ENCODE data around the gene VPS13D. TPM values are rescaled to one million over a fixed set of nuclear protein-coding genes. Genes with fewer than 3 reads are reported as not detected.
A peak's percentile ranks its signal among the peaks of the same experiment; 100 is the strongest.
"Not testable (repeated sequence)": the region's sequence is repeated elsewhere in the genome, so short reads cannot be mapped to it uniquely, and the experiment has no call there.

Gene VPS13D
- total RNA-seq, 2 experiments from 2014 or later, result 32.5 to 39.9 TPM

DNA sequence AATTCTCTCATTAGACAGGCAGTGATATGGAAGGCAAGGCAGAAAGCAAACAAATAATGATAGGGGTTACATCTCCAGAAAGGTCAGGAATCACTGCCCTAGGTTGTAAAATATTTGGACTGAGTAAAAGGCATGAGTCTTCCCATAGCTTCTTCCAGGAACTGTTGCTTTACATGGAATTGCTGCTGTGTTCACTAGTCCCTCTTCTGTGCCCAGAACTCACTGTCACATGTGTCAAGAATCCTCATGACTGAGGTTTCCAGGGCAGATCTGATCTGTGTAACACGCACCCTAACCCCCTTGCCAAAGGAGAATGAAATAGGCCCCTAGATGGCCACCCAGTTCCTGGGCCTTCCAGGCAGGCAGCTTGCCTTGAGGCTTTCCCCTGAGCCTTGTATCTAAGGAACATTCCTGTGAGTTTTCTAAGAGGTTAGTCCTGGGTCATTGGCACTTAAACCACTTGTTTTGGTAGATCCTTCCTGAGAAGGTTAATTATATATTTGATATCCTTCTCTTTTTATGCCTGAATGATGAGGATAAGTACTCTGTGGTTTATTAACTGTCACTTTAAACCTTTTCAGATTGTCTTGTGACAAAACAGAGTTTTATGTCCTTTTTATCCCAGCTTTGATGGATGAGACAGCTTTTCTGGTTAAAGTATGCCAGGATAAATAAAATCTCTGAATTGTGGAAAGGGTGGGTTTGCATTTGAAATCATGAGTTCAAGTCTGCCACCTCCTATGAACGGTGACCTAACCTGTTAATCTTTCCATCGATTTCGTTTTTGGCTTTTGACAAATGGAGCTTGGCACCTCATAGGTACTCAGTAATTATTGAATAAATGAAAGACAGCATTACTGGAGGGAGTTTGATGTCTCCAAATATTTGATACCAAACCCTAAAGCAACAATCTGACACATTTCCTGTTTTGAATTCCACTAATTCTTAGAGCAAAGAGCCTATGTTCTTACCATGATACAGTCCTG, 224.9 kb downstream of the VPS13D start:
- Mint-ChIP-seq H3K9me3 (ENCODE audit: insufficient read depth) (no peaks in the 10 kb centered on the region), H3K27ac (peak overlapping the region; percentile 86), H3K36me3 (ENCODE audit: low read depth) (peaks cover 50% of the 10 kb centered on the region), H3K4me3 (no peak overlapping the region), H3K27me3 (ENCODE audit: low read depth) (no peaks in the 10 kb centered on the region), H3K4me1 (ENCODE audit: low read depth) (peaks cover 88% of the 10 kb centered on the region)
- POLR2A ChIA-PET, result interaction anchor here (0.7 to 2.0 kb wide), 5 partner anchors 19 to 164 kb away, joined by 3 to 12 read pairs (median 5); partner anchors contain the start of gene DHRS3
- no peak for ATAC-seq
- DNase-seq, result no peak
- CTCF ChIA-PET, result interaction anchor here (0.7 to 10.1 kb wide), 9 partner anchors 9 to 166 kb away, joined by 3 to 108 read pairs (median 4); no protein-coding TSS in a partner anchor

DNA sequence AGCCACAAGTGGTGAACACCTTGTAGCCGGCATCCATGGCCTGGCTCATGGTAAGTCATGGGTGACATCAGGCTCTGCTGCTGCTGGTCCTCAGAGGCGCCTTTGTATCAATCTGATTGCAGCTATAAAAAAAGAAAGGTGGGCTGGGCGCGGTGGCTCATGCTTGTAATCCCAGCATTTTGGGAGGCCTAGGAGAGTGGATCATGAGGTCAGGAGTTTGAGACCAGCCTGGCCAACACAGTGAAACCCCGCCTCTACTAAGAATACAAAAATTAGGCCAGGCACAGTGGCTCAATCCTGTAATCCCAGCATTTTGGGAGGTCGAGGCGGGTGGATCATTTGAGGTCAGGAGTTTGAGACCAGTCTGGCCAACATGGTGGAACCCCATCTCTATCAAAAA, 226.3 kb downstream of the VPS13D start:
- Mint-ChIP-seq H3K36me3 (ENCODE audit: low read depth) (peaks cover 48% of the 10 kb centered on the region), H3K27ac (peak overlapping the region; percentile 61), H3K4me1 (ENCODE audit: low read depth) (peaks cover 74% of the 10 kb centered on the region)
- not testable (repeated sequence) for DNase-seq; H3K4me3 Mint-ChIP-seq; ATAC-seq; H3K27me3 Mint-ChIP-seq (ENCODE audit: low read depth); H3K9me3 Mint-ChIP-seq (ENCODE audit: insufficient read depth)
- CTCF ChIA-PET, result interaction anchor here (1.0 to 1.9 kb wide), 3 partner anchors 18 to 49 kb away, joined by 3 to 5 read pairs (median 3); no protein-coding TSS in a partner anchor
- POLR2A ChIA-PET, result interaction anchor here (1.7 kb wide), 1 partner anchor 55 kb away, joined by 8 read pairs; no protein-coding TSS in a partner anchor

DNA sequence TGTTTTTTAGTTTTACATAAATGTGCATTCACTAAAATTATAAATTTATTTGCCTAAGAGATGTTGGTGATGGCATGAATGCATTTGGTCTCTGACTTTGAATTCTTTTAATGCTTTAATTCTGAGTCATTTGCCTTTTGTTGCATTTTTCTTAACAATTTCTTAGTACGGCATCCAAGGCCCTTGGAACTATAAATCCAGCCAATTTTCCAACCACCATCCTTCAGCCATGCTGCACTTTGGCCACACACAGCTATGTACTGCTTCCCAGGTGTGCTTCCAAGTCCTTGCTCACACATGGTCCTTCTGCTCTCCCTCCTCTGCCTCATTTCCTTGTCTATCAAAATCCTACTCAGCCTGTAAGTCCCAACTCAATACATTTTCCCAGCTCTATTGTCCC, 227.1 kb downstream of the VPS13D start:
- peaks cover 46% of the 10 kb centered on the region for H3K36me3 Mint-ChIP-seq (ENCODE audit: low read depth)
- ChIA-PET POLR2A (interaction anchor here (1.3 to 1.7 kb wide), 2 partner anchors 22 to 54 kb away, joined by 8 to 9 read pairs; no protein-coding TSS in a partner anchor), CTCF (interaction anchor here (1.2 to 1.6 kb wide), 2 partner anchors 15 to 49 kb away, joined by 3 to 7 read pairs; no protein-coding TSS in a partner anchor)
- no peaks in the 10 kb centered on the region for H3K9me3 Mint-ChIP-seq (ENCODE audit: insufficient read depth)
- no peaks in the 10 kb centered on the region for H3K27me3 Mint-ChIP-seq (ENCODE audit: low read depth)
- no peak for ATAC-seq
- H3K4me3 Mint-ChIP-seq, result no peak overlapping the region
- H3K27ac Mint-ChIP-seq, result peak overlapping the region; percentile 79
- peaks cover 67% of the 10 kb centered on the region for H3K4me1 Mint-ChIP-seq (ENCODE audit: low read depth)
- no peak for DNase-seq

DNA sequence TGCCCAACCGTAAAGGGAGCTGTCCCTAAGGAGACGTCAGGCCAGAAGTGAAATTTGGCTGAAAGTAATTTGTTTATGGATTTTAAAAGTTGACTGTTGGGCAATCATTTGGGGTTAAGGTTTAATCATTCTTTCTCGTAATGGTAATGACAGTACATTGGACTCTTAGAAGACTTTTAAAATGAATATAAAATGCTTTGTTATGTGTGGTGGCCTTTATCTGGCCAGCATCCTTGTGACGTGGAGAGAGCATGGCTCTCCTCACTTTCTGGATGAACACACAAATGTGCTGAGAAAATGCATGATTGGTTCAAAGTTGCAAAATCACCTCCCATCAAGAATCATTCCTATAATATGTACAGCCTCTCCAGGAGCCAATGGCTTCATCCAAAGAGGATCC, 227.9 kb downstream of the VPS13D start:
- H3K27me3 Mint-ChIP-seq (ENCODE audit: low read depth), result no peaks in the 10 kb centered on the region
- DNase-seq, result no peak
- no peaks in the 10 kb centered on the region for H3K9me3 Mint-ChIP-seq (ENCODE audit: insufficient read depth)
- ATAC-seq, result no peak
- no peak overlapping the region for H3K4me3 Mint-ChIP-seq
- H3K4me1 Mint-ChIP-seq (ENCODE audit: low read depth), result peaks cover 62% of the 10 kb centered on the region
- H3K27ac Mint-ChIP-seq, result peak overlapping the region; percentile 37
- CTCF ChIA-PET, result interaction anchor here (1.6 kb wide), 1 partner anchor 15 kb away, joined by 7 read pairs; no protein-coding TSS in a partner anchor
- POLR2A ChIA-PET, result interaction anchor here (1.3 to 1.7 kb wide), 2 partner anchors 23 to 53 kb away, joined by 8 to 9 read pairs; no protein-coding TSS in a partner anchor
- H3K36me3 Mint-ChIP-seq (ENCODE audit: low read depth), result peaks cover 45% of the 10 kb centered on the region

DNA sequence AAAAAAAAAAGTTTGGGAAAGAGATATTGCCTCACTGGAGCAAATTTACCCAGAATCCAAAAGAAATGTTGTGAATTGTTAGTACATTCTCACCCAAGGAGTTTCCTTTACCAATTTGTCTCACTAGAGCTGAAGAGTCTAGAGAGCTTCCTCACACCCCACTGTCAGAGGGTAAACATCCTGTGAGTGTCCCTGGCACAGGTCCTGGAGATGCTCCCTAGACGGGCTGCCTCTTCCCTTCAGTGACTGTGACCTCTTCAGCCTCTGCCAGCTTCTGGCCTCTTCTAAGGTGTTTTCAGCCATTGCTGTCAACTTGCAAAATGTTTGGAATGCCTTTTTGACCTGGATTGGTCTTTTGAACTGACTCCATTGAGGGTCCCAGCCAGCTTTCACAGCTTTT, 228.7 kb downstream of the VPS13D start:
- H3K9me3 Mint-ChIP-seq (ENCODE audit: insufficient read depth), result no peaks in the 10 kb centered on the region
- no peak overlapping the region for H3K27ac Mint-ChIP-seq
- H3K36me3 Mint-ChIP-seq (ENCODE audit: low read depth), result peaks cover 50% of the 10 kb centered on the region
- CTCF ChIA-PET, result interaction anchor here (0.7 to 1.0 kb wide), 3 partner anchors 9 to 51 kb away, joined by 3 to 6 read pairs (median 4); no protein-coding TSS in a partner anchor
- ATAC-seq (peak; percentile 44), DNase-seq (no peak)
- H3K4me3 Mint-ChIP-seq, result no peak overlapping the region
- peaks cover 54% of the 10 kb centered on the region for H3K4me1 Mint-ChIP-seq (ENCODE audit: low read depth)
- H3K27me3 Mint-ChIP-seq (ENCODE audit: low read depth), result no peaks in the 10 kb centered on the region
- POLR2A ChIA-PET, result interaction anchor here (0.8 to 1.3 kb wide), 3 partner anchors 8 to 273 kb away, joined by 3 to 4 read pairs (median 4); no protein-coding TSS in a partner anchor

DNA sequence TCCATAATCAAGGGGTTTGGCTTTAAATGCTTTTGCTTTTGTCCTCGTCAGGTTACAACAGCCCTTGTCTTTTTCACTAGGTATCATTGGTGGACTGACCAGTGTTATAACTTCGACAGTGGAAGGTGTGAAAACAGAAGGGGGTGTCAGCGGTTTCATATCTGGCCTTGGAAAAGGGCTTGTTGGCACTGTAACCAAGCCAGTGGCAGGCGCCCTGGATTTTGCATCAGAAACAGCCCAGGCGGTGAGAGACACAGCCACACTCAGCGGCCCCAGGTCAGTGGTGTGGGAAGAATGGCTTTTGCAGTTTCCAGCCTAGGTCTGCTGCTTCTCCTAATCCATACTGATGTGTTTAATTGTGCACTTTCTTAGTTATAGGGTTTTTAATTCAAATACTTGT, 230.3 kb downstream of the VPS13D start:
- no peak for ATAC-seq
- peaks cover 60% of the 10 kb centered on the region for H3K36me3 Mint-ChIP-seq (ENCODE audit: low read depth)
- no peak overlapping the region for H3K27ac Mint-ChIP-seq
- no peak for DNase-seq
- H3K4me3 Mint-ChIP-seq, result no peak overlapping the region
- no peaks in the 10 kb centered on the region for H3K27me3 Mint-ChIP-seq (ENCODE audit: low read depth)
- no peaks in the 10 kb centered on the region for H3K9me3 Mint-ChIP-seq (ENCODE audit: insufficient read depth)
- ChIA-PET POLR2A (interaction anchor here (1.0 to 1.3 kb wide), 2 partner anchors 9 to 24 kb away, joined by 3 read pairs; no protein-coding TSS in a partner anchor), CTCF (no interaction called here)
- H3K4me1 Mint-ChIP-seq (ENCODE audit: low read depth), result peaks cover 38% of the 10 kb centered on the region

DNA sequence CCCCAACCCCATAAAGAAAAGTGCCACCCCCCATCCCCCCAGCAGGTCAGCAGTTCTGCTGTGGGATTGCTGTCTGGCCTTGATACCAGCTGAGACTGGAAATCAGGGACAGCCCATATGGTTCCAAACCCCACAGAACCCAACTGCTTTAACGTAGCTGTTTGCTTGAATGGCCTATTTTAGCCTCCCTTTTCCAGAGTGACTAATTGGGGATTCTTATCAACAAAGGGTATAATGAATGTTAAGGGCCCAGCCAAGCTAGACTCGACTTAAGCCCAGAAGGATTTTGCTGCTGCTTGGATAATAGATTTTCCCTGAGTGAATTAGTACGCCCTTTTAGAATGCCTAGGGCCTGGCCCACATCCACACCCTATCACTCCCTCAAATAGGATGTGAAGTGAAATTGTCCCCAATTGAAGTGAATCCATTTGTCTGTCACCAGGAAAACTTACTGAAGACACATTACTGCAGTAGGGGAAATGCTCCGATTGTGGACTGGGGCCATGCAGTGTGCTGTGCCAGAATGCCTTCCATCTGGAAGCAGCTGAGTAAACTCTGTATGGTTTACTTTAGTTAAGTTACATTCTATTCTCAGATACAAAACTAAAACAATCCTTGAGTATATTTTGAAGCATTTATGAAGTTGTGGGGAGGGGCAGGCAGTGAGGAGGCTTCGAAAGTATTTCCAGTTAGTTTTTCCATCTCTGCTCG, 231.2 kb downstream of the VPS13D start:
- H3K27me3 Mint-ChIP-seq (ENCODE audit: low read depth), result no peaks in the 10 kb centered on the region
- ChIA-PET CTCF (interaction anchor here (1.2 to 1.5 kb wide), 2 partner anchors 14 to 18 kb away, joined by 3 to 4 read pairs; no protein-coding TSS in a partner anchor), POLR2A (interaction anchor here (0.7 to 2.0 kb wide), 2 partner anchors 11 to 18 kb away, joined by 3 to 6 read pairs; no protein-coding TSS in a partner anchor)
- no peak overlapping the region for H3K27ac Mint-ChIP-seq
- H3K4me3 Mint-ChIP-seq, result no peak overlapping the region
- ATAC-seq (no peak), DNase-seq (no peak)
- H3K36me3 Mint-ChIP-seq (ENCODE audit: low read depth), result peaks cover 69% of the 10 kb centered on the region
- H3K4me1 Mint-ChIP-seq (ENCODE audit: low read depth), result peaks cover 33% of the 10 kb centered on the region
- no peaks in the 10 kb centered on the region for H3K9me3 Mint-ChIP-seq (ENCODE audit: insufficient read depth)

DNA sequence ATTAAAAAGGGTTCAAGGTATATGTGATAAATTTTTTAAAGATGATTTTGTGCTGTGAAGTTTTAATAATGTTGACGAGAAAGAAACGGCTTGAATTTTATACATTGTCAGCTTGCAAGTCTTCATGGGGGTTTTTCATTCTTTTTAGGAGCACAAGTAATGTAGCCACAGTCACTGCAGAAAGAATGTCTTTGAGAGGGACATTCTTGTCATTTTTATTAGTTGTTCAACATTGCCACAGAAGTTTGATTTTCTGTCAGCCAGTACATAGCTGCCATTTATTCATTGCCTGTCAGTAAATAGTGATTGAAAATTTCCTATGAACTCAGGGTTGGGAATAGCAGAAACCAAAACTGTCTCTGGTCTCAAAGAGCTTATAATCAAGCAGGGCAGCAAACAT, 231.9 kb downstream of the VPS13D start:
- POLR2A ChIA-PET, result interaction anchor here (0.7 to 2.0 kb wide), 2 partner anchors 11 to 17 kb away, joined by 3 to 6 read pairs; no protein-coding TSS in a partner anchor
- Mint-ChIP-seq H3K36me3 (ENCODE audit: low read depth) (peaks cover 68% of the 10 kb centered on the region), H3K27ac (no peak overlapping the region), H3K4me1 (ENCODE audit: low read depth) (peaks cover 27% of the 10 kb centered on the region), H3K27me3 (ENCODE audit: low read depth) (no peaks in the 10 kb centered on the region), H3K4me3 (no peak overlapping the region), H3K9me3 (ENCODE audit: insufficient read depth) (no peaks in the 10 kb centered on the region)
- no peak for DNase-seq
- no peak for ATAC-seq
- CTCF ChIA-PET, result interaction anchor here (0.7 to 1.5 kb wide), 3 partner anchors 10 to 17 kb away, joined by 3 to 5 read pairs (median 4); no protein-coding TSS in a partner anchor

DNA sequence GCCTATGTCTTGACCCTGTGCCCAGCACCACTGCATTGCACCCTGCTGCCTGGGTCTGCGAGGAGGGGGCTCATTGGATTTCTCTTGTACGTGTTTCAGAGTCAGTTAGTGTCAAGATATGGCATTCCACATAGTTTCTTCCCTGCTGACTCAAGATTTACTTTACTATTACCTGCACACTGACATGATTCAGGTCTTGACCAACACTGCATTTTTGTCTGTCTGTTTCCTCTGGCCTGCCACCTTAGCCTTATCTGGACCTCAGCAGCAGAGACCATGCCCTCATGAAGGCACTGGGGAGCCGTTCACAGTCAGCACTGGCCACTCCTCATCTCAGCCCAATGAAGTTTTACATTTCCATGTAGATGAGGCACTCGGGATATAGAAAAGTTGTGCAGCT, 232.8 kb downstream of the VPS13D start:
- Mint-ChIP-seq H3K4me3 (no peak overlapping the region), H3K9me3 (ENCODE audit: insufficient read depth) (no peaks in the 10 kb centered on the region), H3K27ac (no peak overlapping the region), H3K4me1 (ENCODE audit: low read depth) (peaks cover 25% of the 10 kb centered on the region), H3K36me3 (ENCODE audit: low read depth) (peaks cover 63% of the 10 kb centered on the region), H3K27me3 (ENCODE audit: low read depth) (no peaks in the 10 kb centered on the region)
- ChIA-PET POLR2A (interaction anchor here (2.0 kb wide), 1 partner anchor 16 kb away, joined by 6 read pairs; no protein-coding TSS in a partner anchor), CTCF (interaction anchor here (0.6 to 1.5 kb wide), 4 partner anchors 9 to 17 kb away, joined by 3 to 5 read pairs (median 4); no protein-coding TSS in a partner anchor)
- no peak for ATAC-seq
- DNase-seq, result no peak

DNA sequence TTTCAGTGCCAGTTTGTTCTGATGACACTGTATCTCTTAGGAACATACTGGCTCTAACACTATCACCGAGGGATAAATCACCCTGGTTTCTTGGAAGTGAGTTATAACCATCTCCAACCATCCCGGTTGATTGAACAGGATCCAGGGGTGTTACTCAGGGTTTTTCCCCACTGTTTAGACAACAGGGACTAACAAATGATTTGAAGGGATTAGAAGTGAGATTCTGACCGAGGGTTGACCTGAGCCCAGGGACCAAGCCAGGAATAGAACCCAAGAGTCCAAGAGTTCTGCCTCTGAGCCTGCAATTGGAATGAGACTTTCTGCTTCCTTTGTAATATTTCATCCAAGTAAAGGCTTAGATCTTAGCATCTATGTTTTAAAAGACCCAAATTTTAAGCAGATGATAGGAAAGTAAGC, 234.2 kb downstream of the VPS13D start:
- Mint-ChIP-seq H3K4me1 (ENCODE audit: low read depth) (peaks cover 21% of the 10 kb centered on the region), H3K27ac (no peak overlapping the region), H3K36me3 (ENCODE audit: low read depth) (peaks cover 57% of the 10 kb centered on the region), H3K9me3 (ENCODE audit: insufficient read depth) (no peaks in the 10 kb centered on the region), H3K27me3 (ENCODE audit: low read depth) (no peaks in the 10 kb centered on the region), H3K4me3 (no peak overlapping the region)
- DNase-seq (no peak), ATAC-seq (no peak)
- POLR2A ChIA-PET, result no interaction called here
- CTCF ChIA-PET, result interaction anchor here (0.6 to 0.9 kb wide), 2 partner anchors 10 to 33 kb away, joined by 3 to 4 read pairs; no protein-coding TSS in a partner anchor

DNA sequence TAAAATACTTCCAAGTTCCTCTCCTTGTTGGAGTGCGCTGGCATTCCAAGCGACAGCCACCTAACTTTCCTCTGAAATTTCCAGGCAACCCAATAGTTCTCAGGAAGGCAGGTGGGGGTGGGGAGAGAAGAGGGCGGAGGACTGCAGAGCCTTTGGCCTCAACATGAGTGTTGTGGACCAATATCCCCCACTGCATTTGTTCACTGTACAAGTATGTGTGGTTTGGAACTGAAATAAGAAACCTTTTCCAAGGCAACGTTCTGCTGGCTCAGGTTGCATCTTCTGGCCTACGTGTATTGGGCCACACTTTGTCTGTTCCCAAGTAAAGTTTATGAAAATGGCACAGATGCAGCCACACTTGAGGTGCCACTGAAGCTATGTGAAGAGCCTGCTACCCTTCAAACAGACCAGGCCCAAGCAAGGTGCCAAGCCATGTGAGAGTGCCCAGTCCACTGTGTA, 234.8 kb downstream of the VPS13D start:
- H3K36me3 Mint-ChIP-seq (ENCODE audit: low read depth), result peaks cover 55% of the 10 kb centered on the region

More for the DNA sequence above, 234.8 kb downstream of the VPS13D start:
- ChIA-PET CTCF (interaction anchor here (0.6 kb wide), 1 partner anchor 11 kb away, joined by 3 read pairs; no protein-coding TSS in a partner anchor), POLR2A (no interaction called here)
- H3K4me1 Mint-ChIP-seq (ENCODE audit: low read depth), result peaks cover 25% of the 10 kb centered on the region
- no peak overlapping the region for H3K4me3 Mint-ChIP-seq
- H3K9me3 Mint-ChIP-seq (ENCODE audit: insufficient read depth), result no peaks in the 10 kb centered on the region
- no peak for DNase-seq
- H3K27ac Mint-ChIP-seq, result no peak overlapping the region
- no peaks in the 10 kb centered on the region for H3K27me3 Mint-ChIP-seq (ENCODE audit: low read depth)
- no peak for ATAC-seq
